Activated naive CD4-positive, alpha-beta T cell treated with anti-CD3 and anti-CD28 coated beads for 36 hours (primary cell): Measurements from ENCODE around the gene UGT1A1. TPM values are rescaled to one million over a fixed set of nuclear protein-coding genes. Genes with fewer than 3 reads are reported as not detected.

Experiments used
- CTCF ChIA-PET: fragments of 350-600 bp; sonication (Branson Sonifier 250); formaldehyde crosslinking; loops from one replicate; lab custom pipeline; 2021; ENCODE audit warnings: antibody characterized with exemption; lab: Charles Lee
- DNase-seq: peaks from one replicate; pipeline ENCODE4 v3.0.0-alpha.2; 2020
- H3K27ac Mint-ChIP-seq: one replicate; pipeline ENCODE4 v1.8.0; 2021; ENCODE audit warnings: mild to moderate bottlenecking, mixed read lengths
- H3K27me3 Mint-ChIP-seq: one replicate; pipeline ENCODE4 v1.8.0; 2021; ENCODE audit warnings: low read depth, mixed read lengths
- H3K36me3 Mint-ChIP-seq: one replicate; pipeline ENCODE4 v1.8.0; 2021; ENCODE audit warnings: low read depth, mixed read lengths
- H3K4me1 Mint-ChIP-seq: one replicate; pipeline ENCODE4 v1.8.0; 2021; ENCODE audit warnings: low read depth, mixed read lengths
- H3K4me3 Mint-ChIP-seq: one replicate; pipeline ENCODE4 v1.8.0; 2021; ENCODE audit warnings: mild to moderate bottlenecking, moderate library complexity, mixed read lengths
- H3K9me3 Mint-ChIP-seq: one replicate; pipeline ENCODE4 v1.8.0; 2021; ENCODE audit warnings: mixed read lengths
- intact Hi-C: fragments of 100-400 bp; cut with micrococcal nuclease; formaldehyde crosslinking; loops from one replicate; pipeline ENCODE4 v1.15.1; 2023
- total RNA-seq, 2 experiments: library from RNA; stranded (reverse); gene quantifications; one replicate each; pipeline ENCODE4 v1.2.3, GENCODE V29; 2021

Gene UGT1A1
- total RNA-seq, 2 experiments from 2014 or later, result not detected

- CTCF ChIA-PET, result no interaction called here
Measured at GRCh38 chr2:233792720-233793119, 32.6 kb downstream of the UGT1A1 start.

GRCh38 chr2:233793465-233794127 lies 33.5 kb downstream of the UGT1A1 start:
- CTCF ChIA-PET, result no interaction called here
- Mint-ChIP-seq H3K36me3 (no peaks in the 10 kb centered on the region), H3K9me3 (no peaks in the 10 kb centered on the region), H3K27me3 (no peaks in the 10 kb centered on the region), H3K4me3 (no peak overlapping the region), H3K4me1 (no peaks in the 10 kb centered on the region), H3K27ac (no peak overlapping the region)
- intact Hi-C loops, result no loop called here
- DNase-seq, result no peak

More at GRCh38 chr2:233792720-233793119, 32.6 kb downstream of the UGT1A1 start:
- DNase-seq, result no peak
- Mint-ChIP-seq H3K27me3 (no peaks in the 10 kb centered on the region), H3K4me3 (no peak overlapping the region), H3K36me3 (no peaks in the 10 kb centered on the region), H3K9me3 (no peaks in the 10 kb centered on the region), H3K4me1 (no peaks in the 10 kb centered on the region), H3K27ac (no peak overlapping the region)
- intact Hi-C loops, result no loop called here

- DNase-seq, result no peak
- no peaks in the 10 kb centered on the region for H3K4me1 Mint-ChIP-seq
- intact Hi-C loops, result no loop called here
- no peak overlapping the region for H3K27ac Mint-ChIP-seq
- H3K27me3 Mint-ChIP-seq, result no peaks in the 10 kb centered on the region
- CTCF ChIA-PET, result no interaction called here
- no peaks in the 10 kb centered on the region for H3K36me3 Mint-ChIP-seq
- H3K4me3 Mint-ChIP-seq, result no peak overlapping the region
- H3K9me3 Mint-ChIP-seq, result no peaks in the 10 kb centered on the region
Measured at GRCh38 chr2:233794128-233794658, 34.1 kb downstream of the UGT1A1 start.

GRCh38 chr2:233795735-233796171 lies 35.7 kb downstream of the UGT1A1 start:
- no peak for DNase-seq
- Mint-ChIP-seq H3K36me3 (no peaks in the 10 kb centered on the region), H3K27ac (no peak overlapping the region), H3K9me3 (no peaks in the 10 kb centered on the region), H3K4me1 (no peaks in the 10 kb centered on the region), H3K27me3 (no peaks in the 10 kb centered on the region), H3K4me3 (no peak overlapping the region)
- CTCF ChIA-PET, result no interaction called here
- intact Hi-C loops, result no loop called here

- CTCF ChIA-PET, result no interaction called here
- H3K4me3 Mint-ChIP-seq, result no peak overlapping the region
- intact Hi-C loops, result no loop called here
- H3K36me3 Mint-ChIP-seq, result no peaks in the 10 kb centered on the region
- no peak overlapping the region for H3K27ac Mint-ChIP-seq
- no peaks in the 10 kb centered on the region for H3K27me3 Mint-ChIP-seq
- H3K4me1 Mint-ChIP-seq, result no peaks in the 10 kb centered on the region
- H3K9me3 Mint-ChIP-seq, result no peaks in the 10 kb centered on the region
- DNase-seq, result no peak
Measured at GRCh38 chr2:233796254-233796653, 36.2 kb downstream of the UGT1A1 start.

GRCh38 chr2:233798335-233799086 lies 38.4 kb downstream of the UGT1A1 start:
- H3K27ac Mint-ChIP-seq, result no peak overlapping the region
- CTCF ChIA-PET, result no interaction called here
- no peaks in the 10 kb centered on the region for H3K9me3 Mint-ChIP-seq
- no peaks in the 10 kb centered on the region for H3K36me3 Mint-ChIP-seq
- no peak for DNase-seq
- no peak overlapping the region for H3K4me3 Mint-ChIP-seq
- H3K4me1 Mint-ChIP-seq, result no peaks in the 10 kb centered on the region
- H3K27me3 Mint-ChIP-seq, result peaks cover 3% of the 10 kb centered on the region
- intact Hi-C loops, result no loop called here

- Mint-ChIP-seq H3K4me1 (no peaks in the 10 kb centered on the region), H3K9me3 (no peaks in the 10 kb centered on the region), H3K4me3 (no peak overlapping the region), H3K27me3 (peaks cover 3% of the 10 kb centered on the region), H3K36me3 (no peaks in the 10 kb centered on the region), H3K27ac (no peak overlapping the region)
- intact Hi-C loops, result no loop called here
- DNase-seq, result no peak
- CTCF ChIA-PET, result no interaction called here
Measured at GRCh38 chr2:233799087-233799665, 39.1 kb downstream of the UGT1A1 start.

- DNase-seq, result no peak
- Mint-ChIP-seq H3K4me3 (no peak overlapping the region), H3K36me3 (no peaks in the 10 kb centered on the region), H3K4me1 (no peaks in the 10 kb centered on the region), H3K9me3 (no peaks in the 10 kb centered on the region), H3K27ac (no peak overlapping the region), H3K27me3 (peaks cover 3% of the 10 kb centered on the region)
- CTCF ChIA-PET, result no interaction called here
- intact Hi-C loops, result no loop called here
Measured at GRCh38 chr2:233799716-233800115, 39.6 kb downstream of the UGT1A1 start.

GRCh38 chr2:233800208-233800607 lies 40.1 kb downstream of the UGT1A1 start:
- H3K9me3 Mint-ChIP-seq, result no peaks in the 10 kb centered on the region

GRCh38 chr2:233801357-233802131 lies 41.5 kb downstream of the UGT1A1 start:
- CTCF ChIA-PET, result no interaction called here
- no peak overlapping the region for H3K4me3 Mint-ChIP-seq
- H3K36me3 Mint-ChIP-seq, result no peaks in the 10 kb centered on the region

More at GRCh38 chr2:233800208-233800607, 40.1 kb downstream of the UGT1A1 start:
- H3K4me3 Mint-ChIP-seq, result no peak overlapping the region
- H3K4me1 Mint-ChIP-seq, result no peaks in the 10 kb centered on the region
- no peak for DNase-seq
- H3K36me3 Mint-ChIP-seq, result no peaks in the 10 kb centered on the region
- CTCF ChIA-PET, result no interaction called here
- intact Hi-C loops, result no loop called here
- peaks cover 3% of the 10 kb centered on the region for H3K27me3 Mint-ChIP-seq
- no peak overlapping the region for H3K27ac Mint-ChIP-seq

GRCh38 chr2:233802132-233802815 lies 42.2 kb downstream of the UGT1A1 start:
- H3K27ac Mint-ChIP-seq, result no peak overlapping the region
- intact Hi-C loops, result no loop called here
- H3K27me3 Mint-ChIP-seq, result peaks cover 3% of the 10 kb centered on the region
- no peaks in the 10 kb centered on the region for H3K4me1 Mint-ChIP-seq
- no peak for DNase-seq
- CTCF ChIA-PET, result no interaction called here
- H3K9me3 Mint-ChIP-seq, result no peaks in the 10 kb centered on the region
- no peak overlapping the region for H3K4me3 Mint-ChIP-seq
- H3K36me3 Mint-ChIP-seq, result no peaks in the 10 kb centered on the region

More at GRCh38 chr2:233801357-233802131, 41.5 kb downstream of the UGT1A1 start:
- peak; percentile 39 for DNase-seq
- H3K27me3 Mint-ChIP-seq, result peaks cover 3% of the 10 kb centered on the region
- intact Hi-C loops, result no loop called here
- H3K4me1 Mint-ChIP-seq, result no peaks in the 10 kb centered on the region
- no peak overlapping the region for H3K27ac Mint-ChIP-seq
- H3K9me3 Mint-ChIP-seq, result no peaks in the 10 kb centered on the region
